ENCODE data around the gene ANKRD44. TPM values are rescaled to one million over a fixed set of nuclear protein-coding genes. Genes with fewer than 3 reads are reported as not detected.
"Not testable (repeated sequence)": the region's sequence is repeated elsewhere in the genome, so short reads cannot be mapped to it uniquely, and the experiment has no call there.

ANKRD44 gene
- total RNA-seq, 1 donor from 2014 or later: 77.8 TPM

- DNase-seq (ENCODE audit: low spot score) (no peak), ATAC-seq (no peak)
- intact Hi-C loops (cut with DNase I): no loop called here
Observed at GRCh38 chr2:197247083-197247482, 63.5 kb downstream of the ANKRD44 start.

- ATAC-seq: no peak
- intact Hi-C loops (cut with DNase I): no loop called here
Observed at GRCh38 chr2:197245829-197246804, 64.5 kb downstream of the ANKRD44 start.

GRCh38 chr2:197244349-197244748 is 66.2 kb downstream of the ANKRD44 start:
- intact Hi-C loops (cut with DNase I): loop anchor here (1.0 kb wide), 1 partner anchor 43 kb away; no protein-coding TSS in a partner anchor
- ATAC-seq: no peak
- no peak for DNase-seq (ENCODE audit: low spot score)

More at GRCh38 chr2:197245829-197246804, 64.5 kb downstream of the ANKRD44 start:
- no peak for DNase-seq (ENCODE audit: low spot score)

- DNase-seq (ENCODE audit: low spot score): no peak
- intact Hi-C loops (cut with DNase I): no loop called here
- no peak for ATAC-seq
Observed at GRCh38 chr2:197242719-197243118, 67.9 kb downstream of the ANKRD44 start.

- intact Hi-C loops (cut with DNase I): no loop called here
- DNase-seq (ENCODE audit: low spot score) (no peak), ATAC-seq (no peak)
Observed at GRCh38 chr2:197241596-197241995, 69.0 kb downstream of the ANKRD44 start.

GRCh38 chr2:197241153-197241552 is 69.4 kb downstream of the ANKRD44 start:
- DNase-seq (ENCODE audit: low spot score): no peak
- intact Hi-C loops (cut with DNase I): no loop called here
- no peak for ATAC-seq

GRCh38 chr2:197240421-197241041 is 70.0 kb downstream of the ANKRD44 start:
- intact Hi-C loops (cut with DNase I): no loop called here
- ATAC-seq: no peak
- DNase-seq (ENCODE audit: low spot score): no peak

GRCh38 chr2:197240018-197240417 is 70.6 kb downstream of the ANKRD44 start:
- intact Hi-C loops (cut with DNase I); ATAC-seq: not testable (repeated sequence)

GRCh38 chr2:197239434-197239833 is 71.1 kb downstream of the ANKRD44 start:
- DNase-seq (ENCODE audit: low spot score) (no peak), ATAC-seq (peak; percentile 56)
- intact Hi-C loops (cut with DNase I): no loop called here

More at GRCh38 chr2:197240018-197240417, 70.6 kb downstream of the ANKRD44 start:
- DNase-seq (ENCODE audit: low spot score): not testable (repeated sequence)

GRCh38 chr2:197238043-197238365 is 72.6 kb downstream of the ANKRD44 start:
- intact Hi-C loops (cut with DNase I): no loop called here
- DNase-seq (ENCODE audit: low spot score) (no peak), ATAC-seq (peak; percentile 11)

GRCh38 chr2:197237291-197238042 is 73.1 kb downstream of the ANKRD44 start:
- ATAC-seq (no peak), DNase-seq (ENCODE audit: low spot score) (no peak)
- intact Hi-C loops (cut with DNase I): no loop called here

- intact Hi-C loops (cut with DNase I): no loop called here
- ATAC-seq: no peak
- DNase-seq (ENCODE audit: low spot score): no peak
Observed at GRCh38 chr2:197236816-197237215, 73.8 kb downstream of the ANKRD44 start.

- intact Hi-C loops (cut with DNase I): no loop called here
- DNase-seq (ENCODE audit: low spot score): no peak
- ATAC-seq: no peak
Observed at GRCh38 chr2:197236159-197236558, 74.4 kb downstream of the ANKRD44 start.

GRCh38 chr2:197235711-197236110 is 74.9 kb downstream of the ANKRD44 start:
- ATAC-seq (no peak), DNase-seq (ENCODE audit: low spot score) (no peak)
- intact Hi-C loops (cut with DNase I): no loop called here

GRCh38 chr2:197234671-197235191 is 75.8 kb downstream of the ANKRD44 start:
- intact Hi-C loops (cut with DNase I): no loop called here
- ATAC-seq: no peak
- DNase-seq (ENCODE audit: low spot score): no peak

GRCh38 chr2:197233473-197233872 is 77.1 kb downstream of the ANKRD44 start:
- DNase-seq (ENCODE audit: low spot score) (no peak), ATAC-seq (no peak)
- intact Hi-C loops (cut with DNase I): no loop called here

GRCh38 chr2:197232010-197232409 is 78.6 kb downstream of the ANKRD44 start:
- intact Hi-C loops (cut with DNase I): no loop called here
- DNase-seq (ENCODE audit: low spot score) (no peak), ATAC-seq (no peak)

- DNase-seq (ENCODE audit: low spot score): no peak
- peak; percentile 90 for ATAC-seq
- intact Hi-C loops (cut with DNase I): no loop called here
Observed at GRCh38 chr2:197229509-197230443, 80.8 kb downstream of the ANKRD44 start.
